Endothelial cell of hepatic sinusoid (primary cell): ENCODE data around the gene ZNF524.

Source experiments
- in situ Hi-C: cut with HindIII; loops from 2 replicates; pipeline ENCODE4 v1.10.0; 2017; ENCODE audit warnings: low sequenced_read_pairs

Gene ZNF524

DNA sequence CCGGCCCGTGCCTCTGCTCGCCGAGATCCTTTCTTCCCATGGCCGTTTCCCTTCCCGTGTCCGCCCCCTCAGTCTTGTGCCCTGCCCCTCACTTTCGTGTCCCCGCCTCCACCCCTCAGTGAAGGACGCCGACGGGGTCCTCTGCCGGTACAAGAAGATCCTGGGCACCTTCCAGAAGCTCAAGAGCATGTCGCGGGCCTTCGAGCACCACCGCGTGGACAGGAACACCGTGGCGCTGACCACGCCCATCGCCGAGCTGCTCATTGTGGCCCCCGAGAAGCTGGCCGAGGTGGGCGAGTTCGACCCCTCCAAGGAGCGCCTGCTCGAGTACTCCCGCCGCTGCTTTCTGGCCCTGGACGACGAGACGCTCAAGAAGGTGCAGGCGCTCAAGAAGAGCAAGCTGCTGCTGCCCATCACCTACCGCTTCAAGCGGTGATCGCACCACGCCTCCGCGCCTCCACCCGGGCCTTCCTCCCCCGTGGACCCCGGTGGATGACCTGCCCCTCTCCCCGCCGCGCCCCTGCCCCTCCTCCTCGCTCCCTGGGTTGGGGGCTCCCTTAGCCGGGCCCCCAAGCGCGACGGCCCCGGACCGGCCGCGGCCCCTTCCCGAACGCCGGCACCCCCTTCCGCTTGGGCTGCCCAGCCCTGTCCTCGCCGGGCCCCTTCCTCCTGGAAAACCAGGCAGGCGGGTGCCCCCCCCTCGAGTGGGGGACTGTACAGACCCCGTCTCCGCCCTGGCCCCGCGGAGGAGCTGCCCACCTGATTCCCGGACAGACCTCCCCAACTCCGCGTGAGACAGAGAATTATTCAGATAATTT lies 52.4 kb downstream of the ZNF524 start:
- in situ Hi-C loops: no loop called here
